H7 (cell line): ENCODE measurements around the gene BACH1. TPM values are rescaled to one million over a fixed set of nuclear protein-coding genes. Genes with fewer than 3 reads are reported as not detected.
"Not testable (repeated sequence)": the region's sequence is repeated elsewhere in the genome, so short reads cannot be mapped to it uniquely, and the experiment has no call there.

Source experiments
- DNase-seq: peaks from one replicate; pipeline ENCODE4 v3.0.0; 2012
- H3K27me3 ChIP-seq: 2 replicates; pipeline ENCODE4 v1.6.0; 2011; ENCODE audit warnings: mild to moderate bottlenecking, low read length; ENCODE audit not compliant: control insufficient read depth, insufficient read depth
- H3K36me3 ChIP-seq: replicated peaks from 2 replicates; pipeline ENCODE4 v1.5.1; 2011; ENCODE audit warnings: low read length; ENCODE audit not compliant: control insufficient read depth, insufficient read depth
- H3K4me3 ChIP-seq: 2 replicates; pipeline ENCODE4 v1.5.1; 2011; ENCODE audit warnings: low read depth, mild to moderate bottlenecking, control low read depth, low read length, moderate library complexity; ENCODE audit not compliant: insufficient read depth
- total RNA-seq: library from RNA; depleted of rRNA; stranded (reverse); fragments of >200 nt; shearing (Covaris generic); gene quantifications from 2 replicates; pipeline ENCODE4 v1.2.3, GENCODE V29; 2014; rRNA removed

The BACH1 gene
- 26.4 and 32.7 TPM in 2 replicates for total RNA-seq

DNA sequence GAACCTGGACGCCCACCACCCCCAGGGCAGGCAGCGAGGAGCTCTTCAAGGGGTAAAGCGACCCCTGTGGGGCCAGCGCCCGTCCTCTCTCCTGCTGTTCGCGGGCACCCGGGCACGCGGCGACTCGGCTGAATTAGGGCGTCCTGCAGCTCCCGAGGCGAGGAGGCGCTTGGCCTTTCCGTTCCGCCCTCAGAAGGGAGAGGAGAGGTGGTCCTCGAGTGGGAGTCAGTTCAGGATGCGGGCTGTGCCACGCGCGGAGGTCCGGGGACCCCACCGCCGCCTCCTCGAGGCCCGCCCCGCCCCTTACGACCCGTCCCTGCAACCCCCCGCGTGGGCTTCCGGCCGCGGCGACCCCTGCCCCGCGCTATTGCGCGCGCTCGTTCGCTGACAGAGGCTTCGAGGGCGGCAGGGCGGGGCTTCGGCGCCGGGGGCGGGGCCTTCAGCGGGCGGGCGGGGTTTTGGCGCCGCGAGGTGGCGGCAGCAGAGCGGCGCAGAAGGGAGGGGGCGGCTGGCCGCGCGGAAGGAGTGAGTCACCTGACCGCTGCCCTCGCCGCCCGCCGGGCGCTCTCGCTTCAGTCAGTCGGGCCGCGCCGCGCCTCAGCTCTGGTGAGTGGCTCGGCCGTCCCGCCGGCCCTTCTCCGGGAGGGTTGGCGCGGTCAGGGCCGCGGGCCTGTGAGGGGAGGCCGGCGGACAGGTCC lies at the start of gene BACH1:
Gene BACH1 (plus strand): TSS at position 575 of the 698 bp plus-strand sequence. CDS start 22,359 bp downstream, outside the sequence.
- DNase-seq = peak; percentile 96
- Histone ChIP-seq H3K4me3 (peak within 1 kb of the TSS; percentile 76), H3K27me3 (peaks cover 2% of the 10 kb centered on the region; the same call in 1 of the 2 replicates), H3K36me3 (no peaks in the 10 kb centered on the region)

DNA sequence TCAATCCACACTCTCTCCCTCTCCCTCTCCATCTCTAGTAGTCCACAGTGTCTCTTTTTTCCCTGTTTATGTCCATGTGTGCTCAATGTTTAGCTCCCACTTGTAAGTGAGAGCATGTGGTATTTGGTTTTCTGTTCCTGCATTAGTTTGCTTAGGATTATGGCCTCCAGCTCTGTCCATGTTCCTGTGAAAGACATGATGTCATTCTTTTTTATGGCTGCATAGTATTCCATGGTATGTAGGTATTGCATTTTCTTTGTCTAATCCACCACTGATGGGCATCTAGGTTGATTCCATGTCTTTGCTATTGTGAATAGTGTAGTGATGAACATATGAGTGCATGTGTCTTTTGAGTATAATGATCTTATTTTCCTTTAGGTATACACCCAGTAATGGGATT lies 49.4 kb upstream of the BACH1 start:
- not testable (repeated sequence) for H3K27me3 ChIP-seq, H3K36me3 ChIP-seq, H3K4me3 ChIP-seq, DNase-seq

GRCh38 chr21:29250636-29251035 lies 48.1 kb upstream of the BACH1 start:
- Histone ChIP-seq H3K36me3 (no peaks in the 10 kb centered on the region), H3K27me3 (no peaks in the 10 kb centered on the region), H3K4me3 (no peak overlapping the region)
- no peak for DNase-seq

DNA sequence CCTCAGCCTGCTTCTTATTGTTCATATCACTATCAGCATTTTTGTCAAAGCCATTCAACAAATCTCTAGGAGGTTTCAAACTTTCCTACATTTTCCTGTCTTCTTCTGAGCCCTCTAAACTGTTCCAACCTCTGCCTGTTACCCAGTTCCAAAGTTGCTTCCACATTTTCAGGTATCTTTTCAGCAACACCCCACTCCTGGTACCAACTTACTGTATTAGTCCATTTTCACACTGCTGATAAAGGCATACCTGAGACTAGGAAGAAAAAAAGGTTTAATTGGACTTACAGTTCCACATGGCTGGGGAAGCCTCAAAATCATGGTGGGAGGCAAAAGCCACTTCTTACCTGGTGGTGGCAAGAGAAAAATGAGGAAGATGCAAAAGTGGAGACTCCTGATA lies 44.9 kb upstream of the BACH1 start:
- not testable (repeated sequence) for DNase-seq, H3K36me3 ChIP-seq, H3K27me3 ChIP-seq, H3K4me3 ChIP-seq

GRCh38 chr21:29254550-29254949 lies 44.2 kb upstream of the BACH1 start:
- Histone ChIP-seq H3K27me3 (no peaks in the 10 kb centered on the region), H3K36me3 (no peaks in the 10 kb centered on the region), H3K4me3 (no peak overlapping the region)
- no peak for DNase-seq

GRCh38 chr21:29256126-29256910 lies 42.4 kb upstream of the BACH1 start:
- H3K4me3 ChIP-seq = no peak overlapping the region
- no peaks in the 10 kb centered on the region for H3K36me3 ChIP-seq
- DNase-seq = no peak
- H3K27me3 ChIP-seq = no peaks in the 10 kb centered on the region

GRCh38 chr21:29257701-29258100 lies 41.0 kb upstream of the BACH1 start:
- no peaks in the 10 kb centered on the region for H3K27me3 ChIP-seq
- DNase-seq = no peak
- H3K4me3 ChIP-seq = no peak overlapping the region
- no peaks in the 10 kb centered on the region for H3K36me3 ChIP-seq

- Histone ChIP-seq H3K27me3 (no peaks in the 10 kb centered on the region), H3K36me3 (no peaks in the 10 kb centered on the region), H3K4me3 (no peak overlapping the region)
- no peak for DNase-seq
These were observed 39.9 kb upstream of the BACH1 start for GRCh38 chr21:29258626-29259338.

DNA sequence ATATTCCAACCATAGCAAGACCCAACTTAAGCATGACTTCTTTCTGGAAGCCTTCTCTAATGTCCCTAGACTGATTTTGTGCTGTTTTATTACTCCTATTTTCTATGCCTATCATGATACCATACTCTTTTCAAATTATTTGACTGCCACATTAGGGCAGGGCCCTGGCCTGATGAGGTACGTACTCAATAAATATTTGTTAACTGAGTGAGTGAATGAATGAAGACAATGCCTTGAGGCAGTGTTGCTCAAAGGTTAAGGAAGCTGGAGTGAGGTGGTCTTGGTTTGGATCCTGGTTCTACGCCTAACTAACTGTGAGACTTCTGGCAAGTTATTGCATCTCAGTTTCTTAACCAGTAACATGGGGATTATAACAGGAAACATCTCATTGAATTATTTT lies 38.3 kb upstream of the BACH1 start:
- Histone ChIP-seq H3K27me3 (no peaks in the 10 kb centered on the region), H3K36me3 (no peaks in the 10 kb centered on the region), H3K4me3 (no peak overlapping the region)
- no peak for DNase-seq

DNA sequence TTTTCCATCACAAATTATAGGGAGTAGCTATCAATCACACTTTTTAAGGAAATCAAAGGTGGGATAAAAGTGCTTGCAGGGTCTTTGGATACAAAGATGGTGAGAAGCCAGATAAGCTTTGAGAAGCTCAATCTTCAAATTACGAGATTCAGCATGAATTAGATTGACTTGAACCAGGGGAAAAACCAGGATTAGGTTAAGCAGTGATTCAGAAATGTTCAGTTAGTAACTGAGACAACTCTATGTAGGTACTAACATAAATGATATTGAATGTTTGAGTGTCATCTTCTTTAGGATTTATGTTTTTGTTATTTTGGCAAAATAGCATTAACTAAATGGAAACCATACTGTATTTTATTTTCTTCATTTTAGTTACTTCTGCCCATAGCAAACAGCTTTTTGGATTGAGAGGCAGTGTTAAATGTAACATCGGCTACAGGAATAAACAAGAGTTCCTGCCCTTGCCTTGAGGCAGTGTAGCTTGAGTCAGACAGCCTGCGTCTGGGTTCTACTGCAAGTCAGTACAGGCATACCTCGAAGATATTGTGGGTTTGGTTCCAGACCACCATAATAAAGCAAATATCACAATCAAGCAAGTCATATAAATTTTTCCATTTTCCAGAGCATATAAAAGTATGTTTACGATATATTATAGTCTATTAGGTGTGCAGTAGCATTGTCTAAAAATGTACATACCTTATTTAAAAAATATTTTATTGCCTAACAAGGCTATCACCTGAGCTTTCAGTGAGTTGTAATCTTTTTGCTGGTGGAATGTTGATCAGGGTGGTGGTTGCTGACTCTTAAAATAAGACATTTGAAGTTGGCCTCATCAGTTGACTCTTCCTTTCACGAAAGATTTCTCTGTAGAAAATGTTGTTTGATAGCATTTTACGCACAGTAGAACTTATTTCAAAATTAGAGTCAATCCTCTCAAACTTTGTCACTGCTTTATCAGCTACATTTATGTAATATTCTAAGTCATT lies 36.9 kb upstream of the BACH1 start:
- no peaks in the 10 kb centered on the region for H3K36me3 ChIP-seq
- H3K27me3 ChIP-seq = no peaks in the 10 kb centered on the region
- H3K4me3 ChIP-seq = no peak overlapping the region
- DNase-seq = no peak

DNA sequence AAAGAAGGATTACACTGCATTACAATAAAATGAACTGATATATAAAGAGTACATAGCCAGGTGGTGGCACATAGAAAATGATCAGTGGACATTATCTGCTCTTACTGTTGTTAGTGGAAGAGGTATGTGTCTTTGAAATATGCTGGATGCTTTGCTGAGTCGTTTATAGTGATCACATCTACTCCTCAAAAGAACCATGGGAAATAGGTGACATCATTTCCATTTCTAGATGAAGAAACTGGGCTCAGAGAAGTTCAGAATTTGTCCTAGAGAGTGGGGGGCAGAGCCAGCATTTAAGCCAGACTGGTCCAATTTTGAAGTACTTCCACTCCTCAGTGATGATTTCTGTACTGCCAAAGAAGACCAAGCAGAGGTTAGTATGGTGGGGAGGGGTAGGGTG lies 34.0 kb upstream of the BACH1 start:
- no peak overlapping the region for H3K4me3 ChIP-seq
- DNase-seq = no peak
- H3K27me3 ChIP-seq = no peaks in the 10 kb centered on the region
- H3K36me3 ChIP-seq = no peaks in the 10 kb centered on the region

- H3K4me3 ChIP-seq = no peak overlapping the region
- no peak for DNase-seq
- no peaks in the 10 kb centered on the region for H3K36me3 ChIP-seq
- no peaks in the 10 kb centered on the region for H3K27me3 ChIP-seq
These were observed 32.8 kb upstream of the BACH1 start for GRCh38 chr21:29265690-29266479.

DNA sequence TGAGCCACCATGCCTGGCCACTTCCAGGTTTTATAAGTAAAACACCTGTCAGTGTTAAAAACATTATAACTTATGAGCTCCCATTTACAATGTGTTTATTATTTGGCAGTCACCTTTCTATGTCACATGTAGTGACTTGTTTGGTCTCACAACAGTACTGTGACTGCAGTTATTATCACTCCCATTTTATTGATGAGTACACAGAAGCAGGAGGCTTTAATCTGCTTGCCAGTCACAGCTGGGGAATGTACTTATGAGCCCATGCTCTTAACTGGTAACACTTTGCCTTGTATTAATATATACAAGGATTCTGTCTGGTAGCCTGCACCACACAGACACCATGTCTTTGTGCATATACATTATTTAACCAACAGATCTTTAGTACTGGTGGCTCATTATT lies 31.1 kb upstream of the BACH1 start:
- no peaks in the 10 kb centered on the region for H3K36me3 ChIP-seq
- H3K4me3 ChIP-seq = no peak overlapping the region
- H3K27me3 ChIP-seq = no peaks in the 10 kb centered on the region
- no peak for DNase-seq
